ENCODE results near the gene MAML2. TPM values are rescaled to one million over a fixed set of nuclear protein-coding genes. Genes with fewer than 3 reads are reported as not detected.

MAML2 gene
- total and polyA plus RNA-seq, 2 experiments from 2014 or later = 2.0 to 7.1 TPM

GRCh38 chr11:96203567-96204365 is 139.2 kb downstream of the MAML2 start:
- Mint-ChIP-seq H3K27me3 (ENCODE audit: insufficient read depth, low read depth, poor library complexity) (no peaks in the 10 kb centered on the region), H3K4me3 (no peak overlapping the region), H3K4me1 (peaks cover 34% of the 10 kb centered on the region), H3K36me3 (ENCODE audit: low read depth) (no peaks in the 10 kb centered on the region), H3K9me3 (no peaks in the 10 kb centered on the region), H3K27ac (no peak overlapping the region)
- no peaks in the 10 kb centered on the region for H3K36me3 ChIP-seq (ENCODE audit: insufficient read depth)
- H4K20me1 ChIP-seq (replicated peaks; ENCODE audit: insufficient read depth) = no peaks in the 10 kb centered on the region
- H3F3A ChIP-seq (replicated peaks; ENCODE audit: low read depth) = no peaks in the 10 kb centered on the region
- H3K4me1 ChIP-seq (ENCODE audit: insufficient read depth) = peaks cover 17% of the 10 kb centered on the region
- no peak for TF ChIP-seq STAT1 (IDR thresholded peaks at IDR 0.05; ENCODE audit: unreplicated experiment)
- no peak for TF ChIP-seq EZH2 (IDR thresholded peaks at IDR 0.05; ENCODE audit: low read depth, unreplicated experiment)
- TF ChIP-seq EZH2phosphoT487 (IDR thresholded peaks at IDR 0.05; ENCODE audit: unreplicated experiment) = no peak
- no peak for TF ChIP-seq ZNF462 (CRISPR knock-in tag; IDR thresholded peaks at IDR 0.05)
- no peak for TF ChIP-seq CTCF (conservative IDR thresholded peaks at IDR 0.05; ENCODE audit: low read depth in 2 of 2)
- TF ChIP-seq ZNF331 (CRISPR knock-in tag; IDR thresholded peaks at IDR 0.05; ENCODE audit: low read depth) = no peak
- TF ChIP-seq REST (IDR thresholded peaks at IDR 0.05; ENCODE audit: unreplicated experiment) = no peak
- no peak for TF ChIP-seq POLR2AphosphoS5 (IDR thresholded peaks at IDR 0.05; ENCODE audit: low read depth)
- TF ChIP-seq NANOG (IDR thresholded peaks at IDR 0.05; ENCODE audit: borderline replicate concordance) = no peak
- no peak for TF ChIP-seq ETS1 (IDR thresholded peaks at IDR 0.05)
- no peak for TF ChIP-seq JUNB (IDR thresholded peaks at IDR 0.05; ENCODE audit: unreplicated experiment)
- no peak for TF ChIP-seq ZNF114 (CRISPR knock-in tag; IDR thresholded peaks at IDR 0.05)
- TF ChIP-seq CREB1 (CRISPR knock-in tag; IDR thresholded peaks at IDR 0.05; ENCODE audit: low read depth) = no peak
- no peak overlapping the region for H3K4me3 ChIP-seq
- H3K4me2 ChIP-seq = no peak overlapping the region
- no peaks in the 10 kb centered on the region for H3K79me2 ChIP-seq (replicated peaks; ENCODE audit: insufficient read depth)
- no peaks in the 10 kb centered on the region for H3K27me3 ChIP-seq (ENCODE audit: insufficient read depth)
- no peaks in the 10 kb centered on the region for H3K9me2 ChIP-seq (ENCODE audit: insufficient read depth)
- H3K27ac ChIP-seq (ENCODE audit: low read depth) = no peak overlapping the region
- no peak overlapping the region for H2AFZ ChIP-seq
- peak; percentile 29; the same call in 1 of the 3 replicates for ATAC-seq
- no peak for DNase-seq (ENCODE audit: low spot score)

Data from GM23338 (cell line).